Astrocyte (in vitro differentiated cells and primary cell): ENCODE results near the gene RPL39L. TPM values are rescaled to one million over a fixed set of nuclear protein-coding genes. Genes with fewer than 3 reads are reported as not detected.
"Not testable (repeated sequence)": the region's sequence is repeated elsewhere in the genome, so short reads cannot be mapped to it uniquely, and the experiment has no call there.

Source experiments
- DNase-seq: peaks from one replicate; pipeline ENCODE4 v3.0.0-alpha.2; 2010; ENCODE audit warnings: low read depth
- FAIRE-seq: peaks from 2 replicates; lab custom pipeline; 2011; peaks lifted over from hg19 to GRCh38; lab: Jason Lieb, UNC
- H2AFZ ChIP-seq: 2 replicates; pipeline ENCODE4 v1.6.0; 2012; ENCODE audit warnings: low read depth, low read length, inconsistent platforms
- H3K27ac ChIP-seq: 2 replicates; pipeline ENCODE4 v1.5.1; 2011; ENCODE audit warnings: low read depth, low read length, inconsistent platforms
- H3K27me3 ChIP-seq: 2 replicates; pipeline ENCODE4 v1.6.0; 2011; ENCODE audit warnings: low read length, inconsistent platforms; ENCODE audit not compliant: insufficient read depth
- H3K36me3 ChIP-seq: 2 replicates; pipeline ENCODE4 v1.5.1; 2011; ENCODE audit warnings: low read length, inconsistent platforms; ENCODE audit not compliant: insufficient read depth
- H3K4me1 ChIP-seq: 2 replicates; pipeline ENCODE4 v1.5.1; 2011; ENCODE audit warnings: low read length, inconsistent platforms; ENCODE audit not compliant: insufficient read depth
- H3K4me2 ChIP-seq: 2 replicates; pipeline ENCODE4 v1.6.0; 2012; ENCODE audit warnings: low read length, inconsistent platforms
- H3K4me3 ChIP-seq: 2 replicates; pipeline ENCODE4 v1.5.1; 2011; ENCODE audit warnings: low read depth, mild to moderate bottlenecking, low read length, inconsistent platforms; ENCODE audit not compliant: insufficient read depth
- H3K79me2 ChIP-seq: 2 replicates; pipeline ENCODE4 v1.6.0; 2012; ENCODE audit warnings: mild to moderate bottlenecking, low read length, inconsistent platforms; ENCODE audit not compliant: insufficient read depth
- H3K9ac ChIP-seq: 2 replicates; pipeline ENCODE4 v1.6.0; 2012; ENCODE audit warnings: mild to moderate bottlenecking, low read length, inconsistent platforms
- H3K9me3 ChIP-seq: 2 replicates; pipeline ENCODE4 v1.5.1; 2012; ENCODE audit warnings: low read depth, mild to moderate bottlenecking, low read length, inconsistent platforms; ENCODE audit not compliant: insufficient read depth
- H4K20me1 ChIP-seq: 2 replicates; pipeline ENCODE4 v1.6.0; 2012; ENCODE audit warnings: low read length, inconsistent platforms; ENCODE audit not compliant: insufficient read depth
- H3K27ac Mint-ChIP-seq: one replicate; pipeline ENCODE4 v1.8.0; 2021; ENCODE audit warnings: mild to moderate bottlenecking, mixed read lengths; ENCODE audit not compliant: unreplicated experiment
- H3K27me3 Mint-ChIP-seq: one replicate; pipeline ENCODE4 v1.8.0; 2021; ENCODE audit warnings: low read depth, mixed read lengths; ENCODE audit not compliant: unreplicated experiment
- H3K36me3 Mint-ChIP-seq: one replicate; pipeline ENCODE4 v1.8.0; 2021; ENCODE audit warnings: low read depth, mixed read lengths; ENCODE audit not compliant: unreplicated experiment
- H3K4me1 Mint-ChIP-seq: one replicate; pipeline ENCODE4 v1.8.0; 2021; ENCODE audit warnings: low read depth, mixed read lengths; ENCODE audit not compliant: unreplicated experiment
- H3K4me3 Mint-ChIP-seq: one replicate; pipeline ENCODE4 v1.8.0; 2021; ENCODE audit warnings: mild to moderate bottlenecking, moderate library complexity, mixed read lengths; ENCODE audit not compliant: unreplicated experiment
- H3K9me3 Mint-ChIP-seq: one replicate; pipeline ENCODE4 v1.8.0; 2021; ENCODE audit warnings: mild to moderate bottlenecking, mixed read lengths; ENCODE audit not compliant: unreplicated experiment
- CTCF ChIP-seq: IDR thresholded peaks from 2 replicates; pipeline ENCODE4 v1.5.1; 2011; ENCODE audit warnings: low read depth, mild to moderate bottlenecking, inconsistent platforms, low read length, moderate library complexity; ENCODE audit not compliant: insufficient read depth
- EZH2 ChIP-seq: IDR thresholded peaks from 2 replicates; pipeline ENCODE4 v1.6.1; 2012; ENCODE audit warnings: mild to moderate bottlenecking, low read length, inconsistent platforms; ENCODE audit not compliant: insufficient read depth
- total RNA-seq: library from RNA; stranded (reverse); gene quantifications from 2 replicates; pipeline ENCODE4 v1.2.1, GENCODE V29; 2021

Gene RPL39L
- total RNA-seq, 1 donor from 2014 or later, result 6.5 TPM

GRCh38 chr3:187172929-187173328 is 33.6 kb upstream of the RPL39L start:
- FAIRE-seq (no peak), DNase-seq (no peak)
- H3K9ac ChIP-seq, result no peak overlapping the region
- no peak overlapping the region for H3K4me3 ChIP-seq
- no peak overlapping the region for H2AFZ ChIP-seq
- H3K79me2 ChIP-seq, result no peaks in the 10 kb centered on the region
- H3K4me3 Mint-ChIP-seq, result no peak overlapping the region
- H3K27ac Mint-ChIP-seq, result no peak overlapping the region
- no peaks in the 10 kb centered on the region for H3K9me3 ChIP-seq
- no peaks in the 10 kb centered on the region for H3K27me3 Mint-ChIP-seq
- TF ChIP-seq CTCF, result no peak
- no peak for TF ChIP-seq EZH2
- H3K4me1 Mint-ChIP-seq, result peaks cover 27% of the 10 kb centered on the region
- H3K27me3 ChIP-seq, result no peaks in the 10 kb centered on the region
- H3K36me3 ChIP-seq, result no peaks in the 10 kb centered on the region
- no peak overlapping the region for H3K27ac ChIP-seq
- no peaks in the 10 kb centered on the region for H4K20me1 ChIP-seq
- H3K9me3 Mint-ChIP-seq, result no peaks in the 10 kb centered on the region
- peaks cover 12% of the 10 kb centered on the region for H3K4me1 ChIP-seq
- no peaks in the 10 kb centered on the region for H3K36me3 Mint-ChIP-seq
- H3K4me2 ChIP-seq, result no peak overlapping the region

GRCh38 chr3:187170911-187171310 is 31.6 kb upstream of the RPL39L start:
- H2AFZ ChIP-seq, H3K4me3 Mint-ChIP-seq, H3K27ac Mint-ChIP-seq, H3K9ac ChIP-seq, FAIRE-seq, H3K27me3 Mint-ChIP-seq, H3K79me2 ChIP-seq, H3K9me3 Mint-ChIP-seq, H3K36me3 Mint-ChIP-seq, H3K4me2 ChIP-seq, H3K9me3 ChIP-seq, H3K27me3 ChIP-seq, DNase-seq, H3K27ac ChIP-seq, H3K36me3 ChIP-seq, H3K4me3 ChIP-seq, H4K20me1 ChIP-seq: not testable (repeated sequence)
- peaks cover 27% of the 10 kb centered on the region for H3K4me1 Mint-ChIP-seq
- peaks cover 12% of the 10 kb centered on the region for H3K4me1 ChIP-seq

DNA sequence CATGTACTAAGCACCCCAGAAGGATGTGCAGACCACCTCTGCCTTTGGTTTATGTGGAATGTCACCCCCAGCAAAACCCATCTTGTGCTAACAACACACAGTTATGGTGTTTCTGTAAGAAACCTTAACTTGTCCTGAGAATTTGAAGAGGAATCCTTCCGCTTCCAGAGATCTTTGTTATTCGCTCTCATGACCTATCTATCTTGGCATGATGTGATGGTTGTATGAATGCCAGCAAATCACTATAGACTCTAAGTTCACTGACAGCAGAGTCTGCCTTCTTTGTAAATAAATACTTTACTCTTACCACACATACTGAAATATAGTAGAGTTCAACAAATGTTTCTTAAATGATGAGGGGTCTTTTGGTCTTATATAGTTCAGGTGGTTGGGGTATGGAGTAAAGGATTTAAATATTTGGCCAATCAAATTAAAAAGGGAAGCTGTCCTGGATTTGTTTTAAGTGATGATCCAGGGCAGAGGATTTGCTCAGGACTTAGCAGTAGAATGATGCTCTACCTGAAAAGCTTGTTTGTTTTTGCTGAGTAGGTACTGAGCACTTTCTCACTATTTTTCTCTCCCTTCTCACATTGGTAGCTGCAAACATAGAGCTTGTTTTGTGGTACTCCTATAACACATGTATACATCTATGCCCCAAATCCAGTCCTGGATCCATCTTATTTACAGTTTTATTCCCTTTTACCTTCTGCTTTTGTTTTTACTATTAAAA is 30.1 kb upstream of the RPL39L start:
- Mint-ChIP-seq H3K27ac (peak overlapping the region; percentile 92), H3K4me3 (peak overlapping the region; percentile 0), H3K27me3 (no peaks in the 10 kb centered on the region), H3K9me3 (peaks cover 2% of the 10 kb centered on the region), H3K36me3 (no peaks in the 10 kb centered on the region), H3K4me1 (peaks cover 29% of the 10 kb centered on the region)
- Histone ChIP-seq H3K79me2 (no peaks in the 10 kb centered on the region), H3K9me3 (no peaks in the 10 kb centered on the region), H3K4me1 (peaks cover 15% of the 10 kb centered on the region), H3K4me3 (no peak overlapping the region), H3K36me3 (no peaks in the 10 kb centered on the region), H3K4me2 (peak overlapping the region; percentile 2), H3K9ac (no peak overlapping the region), H4K20me1 (no peaks in the 10 kb centered on the region), H3K27me3 (no peaks in the 10 kb centered on the region), H2AFZ (no peak overlapping the region), H3K27ac (peak overlapping the region; percentile 5)
- peak; percentile 54 for DNase-seq
- FAIRE-seq, result no peak
- no peak for TF ChIP-seq CTCF
- no peak for TF ChIP-seq EZH2
